IMR-90 (cell line): ENCODE results near the gene ERN1. TPM values are rescaled to one million over a fixed set of nuclear protein-coding genes. Genes with fewer than 3 reads are reported as not detected.
A peak's percentile ranks its signal among the peaks of the same experiment; 100 is the strongest.

Experiments used
- ATAC-seq: fragments of 200-7000 bp; cut with Tn5 transposase; 2 replicates; pipeline ENCODE4 v1.9.1; 2020; ENCODE audit warnings: low read depth, mild to moderate bottlenecking, moderate library complexity
- BruUV-seq: library from RNA; stranded (reverse); fragments of 400-500 nt; replicated peaks from 2 replicates; lab custom pipeline; 2021; lab: Mats Ljungman, UMichigan
- CTCF ChIA-PET: fragments of 300-600 bp; formaldehyde crosslinking; extraction: SDS; loops from one replicate; lab custom pipeline; 2021; ENCODE audit warnings: antibody characterized with exemption; lab: Yijun Ruan, JAX
- POLR2A ChIA-PET: fragments of 300-600 bp; sonication (Branson Sonifier 250); formaldehyde crosslinking; loops from one replicate; lab custom pipeline; 2022; ENCODE audit warnings: antibody characterized with exemption; ENCODE audit not compliant: unreplicated experiment; lab: Charles Lee
- DNase-seq: peaks from one replicate; pipeline ENCODE4 v3.0.0; 2013
- H2AFZ ChIP-seq: replicated peaks from 2 replicates; pipeline ENCODE3; 2013; ENCODE audit warnings: low read length, mild to moderate bottlenecking; ENCODE audit not compliant: poor library complexity
- H2AK5ac ChIP-seq: 2 replicates; pipeline ENCODE4 v1.6.1; 2013; ENCODE audit warnings: low read depth, low read length, inconsistent platforms
- H2AK9ac ChIP-seq: replicated peaks from 2 replicates; pipeline ENCODE3; 2013; ENCODE audit warnings: mild to moderate bottlenecking, low read depth, low read length, moderate library complexity; ENCODE audit not compliant: poor library complexity
- H2BK120ac ChIP-seq: 2 replicates; pipeline ENCODE4 v1.6.1; 2013; ENCODE audit warnings: low read depth, low read length, inconsistent platforms
- H2BK15ac ChIP-seq: 3 replicates; pipeline ENCODE4 v1.6.1; 2013; ENCODE audit warnings: low read depth, low read length, inconsistent platforms
- H2BK20ac ChIP-seq: 2 replicates; pipeline ENCODE4 v1.6.1; 2013; ENCODE audit warnings: low read depth, mild to moderate bottlenecking, inconsistent platforms, low read length, moderate library complexity
- H2BK5ac ChIP-seq: 2 replicates; pipeline ENCODE4 v1.6.1; 2013; ENCODE audit warnings: mild to moderate bottlenecking, low read depth, low read length, inconsistent platforms; ENCODE audit not compliant: poor library complexity, severe bottlenecking
- H3K14ac ChIP-seq: replicated peaks from 2 replicates; pipeline ENCODE4 v1.6.1; 2013; ENCODE audit warnings: low read depth, low read length, inconsistent platforms
- H3K18ac ChIP-seq: 2 replicates; pipeline ENCODE4 v1.6.1; 2013; ENCODE audit warnings: low read depth, low read length, control low read depth
- H3K23ac ChIP-seq: 2 replicates; pipeline ENCODE4 v1.6.1; 2013; ENCODE audit warnings: low read depth, low read length, inconsistent platforms
- H3K27ac ChIP-seq: 2 replicates; pipeline ENCODE4 v1.5.1; 2013; ENCODE audit warnings: mild to moderate bottlenecking, control low read depth, low read length; ENCODE audit not compliant: insufficient read depth
- H3K27me3 ChIP-seq: 2 replicates; pipeline ENCODE4 v1.6.1; 2013; ENCODE audit warnings: low read length; ENCODE audit not compliant: control insufficient read depth, insufficient read depth
- H3K36me3 ChIP-seq: 2 replicates; pipeline ENCODE4 v1.6.1; 2013; ENCODE audit warnings: low read length, mixed read lengths; ENCODE audit not compliant: control insufficient read depth, insufficient read depth
- H3K4ac ChIP-seq: 2 replicates; pipeline ENCODE4 v1.6.1; 2013; ENCODE audit warnings: low read depth, low read length, inconsistent platforms
- H3K4me1 ChIP-seq: 2 replicates; pipeline ENCODE4 v1.6.1; 2013; ENCODE audit warnings: low read length, mixed read lengths; ENCODE audit not compliant: control insufficient read depth, insufficient read depth
- H3K4me2 ChIP-seq: 2 replicates; pipeline ENCODE4 v1.6.1; 2013; ENCODE audit warnings: low read depth, mild to moderate bottlenecking, control low read depth, low read length, moderate library complexity
- H3K4me3 ChIP-seq: 2 replicates; pipeline ENCODE4 v1.5.1; 2013; ENCODE audit warnings: low read depth, mild to moderate bottlenecking, control low read depth, low read length, moderate library complexity; ENCODE audit not compliant: insufficient read depth
- H3K56ac ChIP-seq: 2 replicates; pipeline ENCODE4 v1.6.1; 2013; ENCODE audit warnings: low read length, inconsistent platforms; ENCODE audit not compliant: insufficient read depth; ENCODE audit errors: extremely low read depth
- H3K79me1 ChIP-seq, 2 experiments: 2 replicates each; pipeline ENCODE4 v1.6.1; 2013; ENCODE audit warnings: low read length in 2 of 2, inconsistent platforms in 1 of 2, low read depth in 1 of 2
- H3K9ac ChIP-seq: 2 replicates; pipeline ENCODE4 v1.6.1; 2013; ENCODE audit warnings: low read depth, low read length, control low read depth
- H3K9me1 ChIP-seq: 2 replicates; pipeline ENCODE4 v1.6.1; 2013; ENCODE audit warnings: low read length, inconsistent platforms; ENCODE audit not compliant: insufficient read depth
- H3K9me3 ChIP-seq: 2 replicates; pipeline ENCODE4 v1.6.1; 2013; ENCODE audit warnings: low read length; ENCODE audit not compliant: control insufficient read depth, insufficient read depth
- H4K20me1 ChIP-seq: 2 replicates; pipeline ENCODE4 v1.6.1; 2013; ENCODE audit warnings: low read length, inconsistent platforms; ENCODE audit not compliant: insufficient read depth
- H4K5ac ChIP-seq: 2 replicates; pipeline ENCODE4 v1.6.1; 2013; ENCODE audit warnings: mild to moderate bottlenecking, low read depth, low read length, control low read depth
- H4K8ac ChIP-seq, 2 experiments: 2 replicates each; pipeline ENCODE4 v1.6.1; 2013; ENCODE audit warnings: low read depth in 2 of 2, low read length in 2 of 2, control low read depth in 1 of 2, inconsistent platforms in 1 of 2
- H4K91ac ChIP-seq: 2 replicates; pipeline ENCODE4 v1.6.1; 2013; ENCODE audit warnings: low read depth, low read length, inconsistent platforms; ENCODE audit not compliant: insufficient read depth
- CEBPB ChIP-seq: IDR thresholded peaks from 2 replicates; pipeline ENCODE4 v1.6.1; 2012; ENCODE audit warnings: low read depth, low read length, improper control_type of control experiment
- CHD1 ChIP-seq: IDR thresholded peaks from 2 replicates; pipeline ENCODE4 v1.6.1; 2012; ENCODE audit warnings: low read depth, low read length, improper control_type of control experiment
- FOS ChIP-seq: fragments of 150-350 bp; IDR thresholded peaks from 2 replicates; pipeline ENCODE4 v1.6.1; 2016; ENCODE audit warnings: low read depth, low read length
- MAFK ChIP-seq: IDR thresholded peaks from 2 replicates; pipeline ENCODE4 v1.6.1; 2012; ENCODE audit warnings: low read depth, low read length, improper control_type of control experiment
- MAZ ChIP-seq: IDR thresholded peaks from 2 replicates; pipeline ENCODE4 v1.6.1; 2012; ENCODE audit warnings: low read depth, mild to moderate bottlenecking, low read length, improper control_type of control experiment, moderate library complexity, borderline replicate concordance
- MXI1 ChIP-seq: IDR thresholded peaks from 2 replicates; pipeline ENCODE4 v1.6.1; 2012; ENCODE audit warnings: low read depth, mild to moderate bottlenecking, low read length, moderate library complexity, borderline replicate concordance
- NFE2L2 ChIP-seq: fragments of 150-350 bp; IDR thresholded peaks from 2 replicates; pipeline ENCODE4 v1.6.1; 2016; ENCODE audit warnings: low read depth, mild to moderate bottlenecking, low read length
- POLR2A ChIP-seq: IDR thresholded peaks from 2 replicates; pipeline ENCODE4 v1.6.1; 2012; ENCODE audit warnings: mild to moderate bottlenecking, low read depth, low read length
- RCOR1 ChIP-seq: IDR thresholded peaks from 2 replicates; pipeline ENCODE4 v1.6.1; 2012; ENCODE audit warnings: mild to moderate bottlenecking, low read length, improper control_type of control experiment; ENCODE audit not compliant: insufficient replicate concordance
- RFX5 ChIP-seq: IDR thresholded peaks from 2 replicates; pipeline ENCODE4 v1.8.0; 2012; ENCODE audit warnings: low read depth, mild to moderate bottlenecking, low read length, moderate library complexity
- SMC3 ChIP-seq: fragments of 150-350 bp; IDR thresholded peaks from 2 replicates; pipeline ENCODE4 v1.6.1; 2016; ENCODE audit warnings: low read depth, mild to moderate bottlenecking, antibody characterized with exemption, low read length, moderate library complexity
- WGBS, 2 experiments: methylation state at CpG; one replicate each; pipeline versions ENCODE4 v1.1.5 to v1.1.7; 2013; ENCODE audit warnings: missing lambda C conversion rate in 2 of 2; ENCODE audit not compliant: insufficient read length in 1 of 2; ENCODE audit errors: extremely low coverage in 2 of 2; 5-methylcytosine and 5-hydroxymethylcytosine counted together
- dilution Hi-C: fragments of 300-500 bp; cut with HindIII; formaldehyde crosslinking; loops from one replicate; pipeline ENCODE4 v1.14.3; 2018; ENCODE audit warnings: low sequenced_read_pairs; ENCODE audit not compliant: unreplicated experiment
- in situ Hi-C: fragments of 300-500 bp; cut with MboI; formaldehyde crosslinking; loops from 3 replicates; pipeline ENCODE4 v1.14.3; 2019; ENCODE audit warnings: low sequenced_read_pairs, inconsistent platforms, mixed read lengths
- intact Hi-C: fragments of 100-400 bp; cut with micrococcal nuclease; formaldehyde crosslinking; loops from 2 replicates; pipeline ENCODE4 v1.10.0; 2022
- polyA plus RNA-seq, 3 experiments: library from polyadenylated mRNA; depleted of rRNA; stranded (reverse); fragments of >200 nt; gene quantifications; 2 replicates each; pipeline ENCODE4 v1.2.3, GENCODE V29; 2012; ENCODE audit warnings: low replicate concordance in 1 of 3
- total RNA-seq: library from RNA; depleted of rRNA; stranded (reverse); fragments of >200 nt; gene quantifications from 2 replicates; pipeline ENCODE4 v1.2.3, GENCODE V29; 2012
- TF ChIP-seq, protein P1 (sequence below): fragments of 150-350 bp; IDR thresholded peaks from 2 replicates; pipeline ENCODE4 v1.6.1; 2016; ENCODE audit warnings: low read depth, mild to moderate bottlenecking, low read length, moderate library complexity, borderline replicate concordance
- TF ChIP-seq, protein P2 (sequence below): conservative IDR thresholded peaks from 2 replicates; pipeline ENCODE4 v1.5.1; 2012; ENCODE audit warnings: mild to moderate bottlenecking, low read depth, low read length, improper control_type of control experiment

The ERN1 gene
- total and polyA plus RNA-seq, 2 of the 4 experiments (the other 2 are of a cell fraction): 2.7 to 4.1 TPM

- TF ChIP-seq POLR2A (no peak), CEBPB (no peak), RCOR1 (no peak), NFE2L2 (no peak), CHD1 (no peak), RFX5 (no peak)
Measured at GRCh38 chr17:64036198-64036922, 93.6 kb downstream of the ERN1 start (continued).

- Histone ChIP-seq H4K20me1 (no peaks in the 10 kb centered on the region), H3K4ac (no peak overlapping the region), H3K36me3 (no peaks in the 10 kb centered on the region), H3K14ac (no peak overlapping the region), H2BK120ac (no peak overlapping the region), H3K9me1 (no peaks in the 10 kb centered on the region), H3K9me3 (no peaks in the 10 kb centered on the region), H3K9ac (no peak overlapping the region), H3K79me1 (no peaks in the 10 kb centered on the region), H2AFZ (no peak overlapping the region), H4K91ac (no peak overlapping the region), H4K5ac (no peak overlapping the region), H2AK5ac (no peak overlapping the region), H3K18ac (no peak overlapping the region), H3K4me2 (no peak overlapping the region), H2BK15ac (no peak overlapping the region), H2AK9ac (no peak overlapping the region), H3K23ac (no peak overlapping the region), H3K56ac (no peak overlapping the region), H3K4me1 (no peaks in the 10 kb centered on the region), H3K27ac (no peak overlapping the region), H2BK5ac (no peak overlapping the region), H3K4me3 (no peak overlapping the region), H3K27me3 (no peaks in the 10 kb centered on the region), H4K8ac (no peak overlapping the region), H2BK20ac (no peak overlapping the region)
- DNase-seq (peak; percentile 34), ATAC-seq (no peak)
- intact Hi-C loops: no loop called here
- BruUV-seq: no TSS peak
- POLR2A ChIA-PET: interaction anchor here (0.5 kb wide), 1 partner anchor 58 kb away, joined by 3 read pairs; no protein-coding TSS in a partner anchor
- WGBS, 2 experiments: no CpG with 5 or more reads among the region's 4 CpGs
- in situ Hi-C loops: loop anchor here (5.0 kb wide), 1 partner anchor 100 kb away; the partner anchor contains the start of gene ERN1
- CTCF ChIA-PET: interaction anchor here (4.1 kb wide), 1 partner anchor 102 kb away, joined by 74 read pairs; no protein-coding TSS in a partner anchor
- dilution Hi-C loops: no loop called here
- TF ChIP-seq MXI1 (no peak), FOS (no peak), RFX5 (no peak), MAZ (no peak), SMC3 (no peak), POLR2A (no peak), CHD1 (no peak), MAFK (no peak), NFE2L2 (no peak), RCOR1 (no peak)
- TF ChIP-seq, protein P1, sequence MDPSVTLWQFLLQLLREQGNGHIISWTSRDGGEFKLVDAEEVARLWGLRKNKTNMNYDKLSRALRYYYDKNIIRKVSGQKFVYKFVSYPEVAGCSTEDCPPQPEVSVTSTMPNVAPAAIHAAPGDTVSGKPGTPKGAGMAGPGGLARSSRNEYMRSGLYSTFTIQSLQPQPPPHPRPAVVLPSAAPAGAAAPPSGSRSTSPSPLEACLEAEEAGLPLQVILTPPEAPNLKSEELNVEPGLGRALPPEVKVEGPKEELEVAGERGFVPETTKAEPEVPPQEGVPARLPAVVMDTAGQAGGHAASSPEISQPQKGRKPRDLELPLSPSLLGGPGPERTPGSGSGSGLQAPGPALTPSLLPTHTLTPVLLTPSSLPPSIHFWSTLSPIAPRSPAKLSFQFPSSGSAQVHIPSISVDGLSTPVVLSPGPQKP: no peak
- TF ChIP-seq, protein P2, sequence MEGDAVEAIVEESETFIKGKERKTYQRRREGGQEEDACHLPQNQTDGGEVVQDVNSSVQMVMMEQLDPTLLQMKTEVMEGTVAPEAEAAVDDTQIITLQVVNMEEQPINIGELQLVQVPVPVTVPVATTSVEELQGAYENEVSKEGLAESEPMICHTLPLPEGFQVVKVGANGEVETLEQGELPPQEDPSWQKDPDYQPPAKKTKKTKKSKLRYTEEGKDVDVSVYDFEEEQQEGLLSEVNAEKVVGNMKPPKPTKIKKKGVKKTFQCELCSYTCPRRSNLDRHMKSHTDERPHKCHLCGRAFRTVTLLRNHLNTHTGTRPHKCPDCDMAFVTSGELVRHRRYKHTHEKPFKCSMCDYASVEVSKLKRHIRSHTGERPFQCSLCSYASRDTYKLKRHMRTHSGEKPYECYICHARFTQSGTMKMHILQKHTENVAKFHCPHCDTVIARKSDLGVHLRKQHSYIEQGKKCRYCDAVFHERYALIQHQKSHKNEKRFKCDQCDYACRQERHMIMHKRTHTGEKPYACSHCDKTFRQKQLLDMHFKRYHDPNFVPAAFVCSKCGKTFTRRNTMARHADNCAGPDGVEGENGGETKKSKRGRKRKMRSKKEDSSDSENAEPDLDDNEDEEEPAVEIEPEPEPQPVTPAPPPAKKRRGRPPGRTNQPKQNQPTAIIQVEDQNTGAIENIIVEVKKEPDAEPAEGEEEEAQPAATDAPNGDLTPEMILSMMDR: no peak
Measured at GRCh38 chr17:64032081-64032480, 97.9 kb downstream of the ERN1 start.
